ENCODE measurements around the gene AGK.

AGK gene

DNA sequence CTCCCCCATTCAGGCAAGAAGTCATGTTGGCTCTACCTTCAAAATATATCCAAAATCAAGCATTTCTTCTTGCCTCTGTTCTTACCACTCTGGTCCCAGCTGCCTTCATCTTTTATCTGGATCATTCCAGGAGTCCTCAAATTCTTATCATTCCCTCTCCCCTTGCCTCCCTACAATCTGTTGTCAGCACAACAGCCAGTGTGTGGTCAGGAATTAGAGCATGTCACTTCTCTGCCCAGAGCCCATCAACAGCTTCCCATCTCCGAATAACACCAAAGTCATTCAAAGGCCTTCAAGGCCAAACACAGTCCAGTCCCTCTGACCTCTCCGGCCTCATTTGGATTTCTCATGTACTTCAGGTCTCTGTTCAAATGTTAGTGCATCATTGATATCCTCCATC is 80.3 kb downstream of the AGK start:
- TF ChIP-seq ZNF565 (CRISPR knock-in tag; conservative IDR thresholded peaks at IDR 0.05; ENCODE audit: low read depth), result no peak
- TF ChIP-seq, protein P1, sequence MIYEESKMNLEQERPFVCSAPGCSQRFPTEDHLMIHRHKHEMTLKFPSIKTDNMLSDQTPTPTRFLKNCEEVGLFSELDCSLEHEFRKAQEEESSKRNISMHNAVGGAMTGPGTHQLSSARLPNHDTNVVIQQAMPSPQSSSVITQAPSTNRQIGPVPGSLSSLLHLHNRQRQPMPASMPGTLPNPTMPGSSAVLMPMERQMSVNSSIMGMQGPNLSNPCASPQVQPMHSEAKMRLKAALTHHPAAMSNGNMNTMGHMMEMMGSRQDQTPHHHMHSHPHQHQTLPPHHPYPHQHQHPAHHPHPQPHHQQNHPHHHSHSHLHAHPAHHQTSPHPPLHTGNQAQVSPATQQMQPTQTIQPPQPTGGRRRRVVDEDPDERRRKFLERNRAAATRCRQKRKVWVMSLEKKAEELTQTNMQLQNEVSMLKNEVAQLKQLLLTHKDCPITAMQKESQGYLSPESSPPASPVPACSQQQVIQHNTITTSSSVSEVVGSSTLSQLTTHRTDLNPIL (CRISPR knock-in tag; IDR thresholded peaks at IDR 0.05; ENCODE audit: low read depth), result no peak
- no peak for TF ChIP-seq ZNF8 (CRISPR knock-in tag; IDR thresholded peaks at IDR 0.05)
- TF ChIP-seq, protein P2, sequence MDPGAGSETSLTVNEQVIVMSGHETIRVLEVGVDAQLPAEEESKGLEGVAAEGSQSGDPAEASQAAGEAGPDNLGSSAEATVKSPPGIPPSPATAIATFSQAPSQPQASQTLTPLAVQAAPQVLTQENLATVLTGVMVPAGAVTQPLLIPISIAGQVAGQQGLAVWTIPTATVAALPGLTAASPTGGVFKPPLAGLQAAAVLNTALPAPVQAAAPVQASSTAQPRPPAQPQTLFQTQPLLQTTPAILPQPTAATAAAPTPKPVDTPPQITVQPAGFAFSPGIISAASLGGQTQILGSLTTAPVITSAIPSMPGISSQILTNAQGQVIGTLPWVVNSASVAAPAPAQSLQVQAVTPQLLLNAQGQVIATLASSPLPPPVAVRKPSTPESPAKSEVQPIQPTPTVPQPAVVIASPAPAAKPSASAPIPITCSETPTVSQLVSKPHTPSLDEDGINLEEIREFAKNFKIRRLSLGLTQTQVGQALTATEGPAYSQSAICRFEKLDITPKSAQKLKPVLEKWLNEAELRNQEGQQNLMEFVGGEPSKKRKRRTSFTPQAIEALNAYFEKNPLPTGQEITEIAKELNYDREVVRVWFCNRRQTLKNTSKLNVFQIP (CRISPR knock-in tag; IDR thresholded peaks at IDR 0.05; ENCODE audit: borderline replicate concordance, low read depth), result no peak
- TF ChIP-seq, protein P3, sequence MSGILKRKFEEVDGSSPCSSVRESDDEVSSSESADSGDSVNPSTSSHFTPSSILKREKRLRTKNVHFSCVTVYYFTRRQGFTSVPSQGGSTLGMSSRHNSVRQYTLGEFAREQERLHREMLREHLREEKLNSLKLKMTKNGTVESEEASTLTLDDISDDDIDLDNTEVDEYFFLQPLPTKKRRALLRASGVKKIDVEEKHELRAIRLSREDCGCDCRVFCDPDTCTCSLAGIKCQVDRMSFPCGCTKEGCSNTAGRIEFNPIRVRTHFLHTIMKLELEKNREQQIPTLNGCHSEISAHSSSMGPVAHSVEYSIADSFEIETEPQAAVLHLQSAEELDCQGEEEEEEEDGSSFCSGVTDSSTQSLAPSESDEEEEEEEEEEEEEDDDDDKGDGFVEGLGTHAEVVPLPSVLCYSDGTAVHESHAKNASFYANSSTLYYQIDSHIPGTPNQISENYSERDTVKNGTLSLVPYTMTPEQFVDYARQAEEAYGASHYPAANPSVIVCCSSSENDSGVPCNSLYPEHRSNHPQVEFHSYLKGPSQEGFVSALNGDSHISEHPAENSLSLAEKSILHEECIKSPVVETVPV (CRISPR knock-in tag; IDR thresholded peaks at IDR 0.05), result no peak
- no peak for TF ChIP-seq SNAI2 (CRISPR knock-in tag; IDR thresholded peaks at IDR 0.05)
- TF ChIP-seq OSR1 (CRISPR knock-in tag; IDR thresholded peaks at IDR 0.05), result no peak
- no peak for TF ChIP-seq RARB (CRISPR knock-in tag; IDR thresholded peaks at IDR 0.05)
- TF ChIP-seq GLIS3 (CRISPR knock-in tag; IDR thresholded peaks at IDR 0.05), result no peak
- TF ChIP-seq BACH2 (CRISPR knock-in tag; IDR thresholded peaks at IDR 0.05; ENCODE audit: borderline replicate concordance), result no peak
- TF ChIP-seq, protein P4, sequence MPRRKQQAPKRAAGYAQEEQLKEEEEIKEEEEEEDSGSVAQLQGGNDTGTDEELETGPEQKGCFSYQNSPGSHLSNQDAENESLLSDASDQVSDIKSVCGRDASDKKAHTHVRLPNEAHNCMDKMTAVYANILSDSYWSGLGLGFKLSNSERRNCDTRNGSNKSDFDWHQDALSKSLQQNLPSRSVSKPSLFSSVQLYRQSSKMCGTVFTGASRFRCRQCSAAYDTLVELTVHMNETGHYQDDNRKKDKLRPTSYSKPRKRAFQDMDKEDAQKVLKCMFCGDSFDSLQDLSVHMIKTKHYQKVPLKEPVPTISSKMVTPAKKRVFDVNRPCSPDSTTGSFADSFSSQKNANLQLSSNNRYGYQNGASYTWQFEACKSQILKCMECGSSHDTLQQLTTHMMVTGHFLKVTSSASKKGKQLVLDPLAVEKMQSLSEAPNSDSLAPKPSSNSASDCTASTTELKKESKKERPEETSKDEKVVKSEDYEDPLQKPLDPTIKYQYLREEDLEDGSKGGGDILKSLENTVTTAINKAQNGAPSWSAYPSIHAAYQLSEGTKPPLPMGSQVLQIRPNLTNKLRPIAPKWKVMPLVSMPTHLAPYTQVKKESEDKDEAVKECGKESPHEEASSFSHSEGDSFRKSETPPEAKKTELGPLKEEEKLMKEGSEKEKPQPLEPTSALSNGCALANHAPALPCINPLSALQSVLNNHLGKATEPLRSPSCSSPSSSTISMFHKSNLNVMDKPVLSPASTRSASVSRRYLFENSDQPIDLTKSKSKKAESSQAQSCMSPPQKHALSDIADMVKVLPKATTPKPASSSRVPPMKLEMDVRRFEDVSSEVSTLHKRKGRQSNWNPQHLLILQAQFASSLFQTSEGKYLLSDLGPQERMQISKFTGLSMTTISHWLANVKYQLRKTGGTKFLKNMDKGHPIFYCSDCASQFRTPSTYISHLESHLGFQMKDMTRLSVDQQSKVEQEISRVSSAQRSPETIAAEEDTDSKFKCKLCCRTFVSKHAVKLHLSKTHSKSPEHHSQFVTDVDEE (CRISPR knock-in tag; IDR thresholded peaks at IDR 0.05), result no peak
- no peak for TF ChIP-seq TOX (CRISPR knock-in tag; IDR thresholded peaks at IDR 0.05; ENCODE audit: borderline replicate concordance)
- TF ChIP-seq ARNTL (CRISPR knock-in tag; IDR thresholded peaks at IDR 0.05; ENCODE audit: borderline replicate concordance, low read depth), result no peak
- TF ChIP-seq, protein P5, sequence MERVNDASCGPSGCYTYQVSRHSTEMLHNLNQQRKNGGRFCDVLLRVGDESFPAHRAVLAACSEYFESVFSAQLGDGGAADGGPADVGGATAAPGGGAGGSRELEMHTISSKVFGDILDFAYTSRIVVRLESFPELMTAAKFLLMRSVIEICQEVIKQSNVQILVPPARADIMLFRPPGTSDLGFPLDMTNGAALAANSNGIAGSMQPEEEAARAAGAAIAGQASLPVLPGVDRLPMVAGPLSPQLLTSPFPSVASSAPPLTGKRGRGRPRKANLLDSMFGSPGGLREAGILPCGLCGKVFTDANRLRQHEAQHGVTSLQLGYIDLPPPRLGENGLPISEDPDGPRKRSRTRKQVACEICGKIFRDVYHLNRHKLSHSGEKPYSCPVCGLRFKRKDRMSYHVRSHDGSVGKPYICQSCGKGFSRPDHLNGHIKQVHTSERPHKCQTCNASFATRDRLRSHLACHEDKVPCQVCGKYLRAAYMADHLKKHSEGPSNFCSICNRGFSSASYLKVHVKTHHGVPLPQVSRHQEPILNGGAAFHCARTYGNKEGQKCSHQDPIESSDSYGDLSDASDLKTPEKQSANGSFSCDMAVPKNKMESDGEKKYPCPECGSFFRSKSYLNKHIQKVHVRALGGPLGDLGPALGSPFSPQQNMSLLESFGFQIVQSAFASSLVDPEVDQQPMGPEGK (CRISPR knock-in tag; IDR thresholded peaks at IDR 0.05; ENCODE audit: borderline replicate concordance), result no peak
- no peak for ATAC-seq

DNA sequence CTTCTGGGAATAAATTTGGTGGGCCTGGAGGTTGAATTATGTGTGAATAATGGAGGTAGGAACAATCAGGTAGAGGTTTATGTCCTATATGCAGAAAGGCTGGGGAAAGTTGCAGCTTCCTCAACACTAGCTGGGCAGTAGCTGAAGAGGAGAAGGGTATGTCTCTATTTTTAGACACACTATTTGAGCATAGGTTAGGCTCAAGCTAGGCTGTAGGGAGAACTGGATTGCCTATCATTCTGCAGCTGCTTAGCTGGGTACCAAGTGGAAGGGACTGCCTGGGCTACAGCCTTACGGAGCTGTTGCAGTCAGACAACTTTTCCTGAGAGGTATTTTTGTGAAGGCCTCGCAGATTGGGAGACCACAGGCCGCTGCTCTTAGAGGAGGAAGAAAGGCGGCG is 82.9 kb downstream of the AGK start:
- TF ChIP-seq, protein P5 (CRISPR knock-in tag; IDR thresholded peaks at IDR 0.05; ENCODE audit: borderline replicate concordance), result no peak
- TF ChIP-seq ZNF565 (CRISPR knock-in tag; conservative IDR thresholded peaks at IDR 0.05; ENCODE audit: low read depth) (no peak), ZFP30 (CRISPR knock-in tag; IDR thresholded peaks at IDR 0.05) (no peak), OSR1 (CRISPR knock-in tag; IDR thresholded peaks at IDR 0.05) (no peak), TCF4 (CRISPR knock-in tag; IDR thresholded peaks at IDR 0.05; ENCODE audit: borderline replicate concordance) (no peak), TOX (CRISPR knock-in tag; IDR thresholded peaks at IDR 0.05; ENCODE audit: borderline replicate concordance) (no peak), ESRRG (CRISPR knock-in tag; IDR thresholded peaks at IDR 0.05) (no peak), BACH2 (CRISPR knock-in tag; IDR thresholded peaks at IDR 0.05; ENCODE audit: borderline replicate concordance) (no peak), ZC3H10 (CRISPR knock-in tag; IDR thresholded peaks at IDR 0.05) (no peak), ZNF8 (CRISPR knock-in tag; IDR thresholded peaks at IDR 0.05) (no peak), CSDC2 (CRISPR knock-in tag; IDR thresholded peaks at IDR 0.05) (no peak), RARB (CRISPR knock-in tag; IDR thresholded peaks at IDR 0.05) (no peak), GLIS3 (CRISPR knock-in tag; IDR thresholded peaks at IDR 0.05) (no peak), ARNTL (CRISPR knock-in tag; IDR thresholded peaks at IDR 0.05; ENCODE audit: borderline replicate concordance, low read depth) (no peak), PPARA (CRISPR knock-in tag; IDR thresholded peaks at IDR 0.05; ENCODE audit: borderline replicate concordance) (no peak), SNAI2 (CRISPR knock-in tag; IDR thresholded peaks at IDR 0.05) (no peak), ZFP3 (CRISPR knock-in tag; IDR thresholded peaks at IDR 0.05) (no peak)
- TF ChIP-seq, protein P3 (CRISPR knock-in tag; IDR thresholded peaks at IDR 0.05), result no peak
- TF ChIP-seq, protein P2 (CRISPR knock-in tag; IDR thresholded peaks at IDR 0.05; ENCODE audit: borderline replicate concordance, low read depth), result no peak
- TF ChIP-seq, protein P1 (CRISPR knock-in tag; IDR thresholded peaks at IDR 0.05; ENCODE audit: low read depth), result no peak
- ATAC-seq, result no peak

All from SK-N-SH treated with all-trans-retinoic acid at 6 μM for 48 hours (cell line).